Right lobe of liver (tissue), 6 donors: ENCODE measurements around the gene CPLX1. TPM values are rescaled to one million over a fixed set of nuclear protein-coding genes. Genes with fewer than 3 reads are reported as not detected.

Source experiments
- ATAC-seq, 4 donors: fragments of 200-7000 bp; cut with Tn5 transposase; one replicate each; pipeline ENCODE4 v1.9.1; 2020; ENCODE audit warnings: mild to moderate bottlenecking in 4 of 4, moderate library complexity in 4 of 4
- DNase-seq, 3 donors: peaks; one replicate each; pipeline ENCODE4 v3.0.0-alpha.2; 2020
- H3K27ac ChIP-seq, 3 donors: fragments of 200-600 bp; one replicate each; pipeline ENCODE4 v1.8.0; 2022
- H3K27me3 ChIP-seq, 2 donors: fragments of 200-600 bp; one replicate each; pipeline ENCODE4 v1.8.0; 2022
- H3K36me3 ChIP-seq, 4 donors: fragments of 200-600 bp; sonication (generic) in 1 of 4; one replicate each; pipeline versions ENCODE4 v1.5.1 to v1.8.0; 2017 to 2022; ENCODE audit warnings: control low read depth in 1 of 4
- H3K4me1 ChIP-seq, 4 donors: fragments of 200-600 bp; sonication (generic) in 1 of 4; one replicate each; pipeline versions ENCODE4 v1.5.1 to v1.8.0; 2017 to 2022; ENCODE audit warnings: control low read depth in 1 of 4
- H3K4me3 ChIP-seq, 3 donors: fragments of 200-600 bp; one replicate each; pipeline ENCODE4 v1.8.0; 2022
- H3K9me3 ChIP-seq, 4 donors: fragments of 200-600 bp; sonication (generic) in 1 of 4; one replicate each; pipeline versions ENCODE4 v1.5.1 to v1.8.0; 2017 to 2022; ENCODE audit warnings: control low read depth in 1 of 4
- POLR2A ChIP-seq: fragments of 450-650 bp; IDR thresholded peaks from one replicate; pipeline ENCODE4 v1.6.1; 2017; ENCODE audit warnings: antibody characterized with exemption, mild to moderate bottlenecking
- WGBS: methylation state at CpG from one replicate; pipeline ENCODE4 v1.1.6; 2018; ENCODE audit warnings: low coverage, low lambda C conversion rate; ENCODE audit not compliant: insufficient coverage; ENCODE audit errors: missing lambda C conversion rate; 5-methylcytosine and 5-hydroxymethylcytosine counted together
- intact Hi-C, 2 donors: fragments of 100-400 bp; cut with DNase I; formaldehyde crosslinking; loops; one replicate each; pipeline versions ENCODE4 v1.11.2 to v1.14.1; 2022
- total RNA-seq, 6 experiments: library from RNA; depleted of rRNA in 2 of 6; stranded (reverse); fragments of >200 nt in 2 of 6; fragmentation: NEBNext Ultra II Directional in 3 of 6; extraction: Animal tissue kit (Norgen Biotek cat#: 25700) in 3 of 6; gene quantifications; one replicate each; pipeline versions ENCODE4 v1.1.0 to v1.2.4, GENCODE V29; 2016 to 2023
- TF ChIP-seq, protein P1 (sequence below), 4 donors: fragments of 200-600 bp in 3 of 4; fragments of 450-650 bp in 1 of 4; IDR thresholded peaks; one replicate each; pipeline versions ENCODE4 v1.5.1 to v1.8.0; 2016 to 2022; ENCODE audit warnings: antibody characterized with exemption in 4 of 4, mild to moderate bottlenecking in 2 of 4
- donor health status: DM: no; HTN: yes; CAD: no.
- donor health status: DM: no; HTN: no; CAD: no.
- donor health status: DM: no; HTN: no; CAD: no.
- donor health status: DM: no; HTN: yes; CAD: no.
- donor health status: DM: no; HTN: yes; CAD: no.

CPLX1 gene
- total RNA-seq, 6 experiments from 2014 or later: 0.86 to 3.7 (median 2.4) TPM

- ATAC-seq: no peak
- peak in 1 of 3 donors; percentile 37 for DNase-seq
- TF ChIP-seq, protein P1, sequence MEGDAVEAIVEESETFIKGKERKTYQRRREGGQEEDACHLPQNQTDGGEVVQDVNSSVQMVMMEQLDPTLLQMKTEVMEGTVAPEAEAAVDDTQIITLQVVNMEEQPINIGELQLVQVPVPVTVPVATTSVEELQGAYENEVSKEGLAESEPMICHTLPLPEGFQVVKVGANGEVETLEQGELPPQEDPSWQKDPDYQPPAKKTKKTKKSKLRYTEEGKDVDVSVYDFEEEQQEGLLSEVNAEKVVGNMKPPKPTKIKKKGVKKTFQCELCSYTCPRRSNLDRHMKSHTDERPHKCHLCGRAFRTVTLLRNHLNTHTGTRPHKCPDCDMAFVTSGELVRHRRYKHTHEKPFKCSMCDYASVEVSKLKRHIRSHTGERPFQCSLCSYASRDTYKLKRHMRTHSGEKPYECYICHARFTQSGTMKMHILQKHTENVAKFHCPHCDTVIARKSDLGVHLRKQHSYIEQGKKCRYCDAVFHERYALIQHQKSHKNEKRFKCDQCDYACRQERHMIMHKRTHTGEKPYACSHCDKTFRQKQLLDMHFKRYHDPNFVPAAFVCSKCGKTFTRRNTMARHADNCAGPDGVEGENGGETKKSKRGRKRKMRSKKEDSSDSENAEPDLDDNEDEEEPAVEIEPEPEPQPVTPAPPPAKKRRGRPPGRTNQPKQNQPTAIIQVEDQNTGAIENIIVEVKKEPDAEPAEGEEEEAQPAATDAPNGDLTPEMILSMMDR (IDR thresholded peaks at IDR 0.05): no peak
- no peak for TF ChIP-seq POLR2A
- Histone ChIP-seq H3K27me3 (no peaks in the 10 kb centered on the region), H3K9me3 (no peaks in the 10 kb centered on the region), H3K4me3 (no peak overlapping the region), H3K36me3 (no peaks in the 10 kb centered on the region), H3K27ac (no peak overlapping the region), H3K4me1 (no peaks in the 10 kb centered on the region)
- 42% methylated on average over 4 of the region's 10 CpGs for WGBS
- intact Hi-C loops: no loop called here
Observed at GRCh38 chr4:833156-833555, 7.2 kb upstream of the CPLX1 start.

GRCh38 chr4:832536-832935 is 6.6 kb upstream of the CPLX1 start:
- intact Hi-C loops: no loop called here

GRCh38 chr4:832108-832507 is 6.2 kb upstream of the CPLX1 start:
- intact Hi-C loops: no loop called here
- H3K4me3 ChIP-seq: no peak overlapping the region
- no peak overlapping the region for H3K27ac ChIP-seq
- ATAC-seq (no peak), DNase-seq (peak in 1 of 3 donors; percentile 24)
- H3K36me3 ChIP-seq: no peaks in the 10 kb centered on the region
- no peak for TF ChIP-seq POLR2A
- TF ChIP-seq, protein P1 (IDR thresholded peaks at IDR 0.05): no peak
- H3K9me3 ChIP-seq: no peaks in the 10 kb centered on the region
- H3K27me3 ChIP-seq: no peaks in the 10 kb centered on the region
- WGBS: 100% methylated on average over 1 of the region's 7 CpGs
- no peaks in the 10 kb centered on the region for H3K4me1 ChIP-seq

More at GRCh38 chr4:832536-832935, 6.6 kb upstream of the CPLX1 start:
- TF ChIP-seq POLR2A: no peak
- TF ChIP-seq, protein P1 (IDR thresholded peaks at IDR 0.05): no peak
- no peaks in the 10 kb centered on the region for H3K36me3 ChIP-seq
- H3K27ac ChIP-seq: no peak overlapping the region
- 60% methylated on average over 1 of the region's 9 CpGs for WGBS
- DNase-seq (peak in 1 of 3 donors; percentile 36), ATAC-seq (no peak)
- H3K4me1 ChIP-seq: no peaks in the 10 kb centered on the region
- H3K9me3 ChIP-seq: no peaks in the 10 kb centered on the region
- H3K27me3 ChIP-seq: no peaks in the 10 kb centered on the region
- H3K4me3 ChIP-seq: no peak overlapping the region

DNA sequence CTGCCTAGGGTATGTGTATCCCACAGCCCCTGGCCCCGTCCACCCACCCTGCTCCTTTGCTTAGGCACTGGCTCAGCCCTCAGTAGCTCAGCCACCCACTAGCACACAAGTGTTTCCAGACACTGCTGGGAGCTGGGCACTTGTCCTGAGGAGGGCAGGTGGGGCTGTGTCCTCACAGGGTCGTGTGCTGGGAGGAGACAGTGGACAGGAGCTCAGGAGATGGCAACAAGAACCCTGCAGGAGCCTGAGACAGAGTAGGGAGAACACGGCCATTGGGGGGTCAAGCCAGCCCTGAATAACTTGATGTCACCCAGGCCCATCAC is 5.5 kb upstream of the CPLX1 start:
- DNase-seq (peak in 1 of 3 donors; percentile 30), ATAC-seq (no peak)
- WGBS: 0% methylated on average over 1 of the region's 3 CpGs
- Histone ChIP-seq H3K36me3 (no peaks in the 10 kb centered on the region), H3K4me3 (no peak overlapping the region), H3K4me1 (no peaks in the 10 kb centered on the region), H3K27ac (no peak overlapping the region), H3K9me3 (no peaks in the 10 kb centered on the region), H3K27me3 (no peaks in the 10 kb centered on the region)
- intact Hi-C loops: no loop called here
- TF ChIP-seq, protein P1 (IDR thresholded peaks at IDR 0.05): no peak
- no peak for TF ChIP-seq POLR2A
